ENCODE data around the gene STAM. TPM values are rescaled to one million over a fixed set of nuclear protein-coding genes. Genes with fewer than 3 reads are reported as not detected.

The STAM gene
- polyA plus RNA-seq, 1 donor (not counting 4 experiments of a cell fraction or from before 2014, with no cell fraction given), result 34.1 TPM

GRCh38 chr10:17673471-17674061, 29.6 kb downstream of the STAM start:
- no peaks in the 10 kb centered on the region for H4K20me1 ChIP-seq (ENCODE audit: control insufficient read depth, extremely low read depth, insufficient read depth, low read length)
- dilution Hi-C loops (cut with MboI; ENCODE audit: extremely low pct_ligation_motif_present, low sequenced_read_pairs), result no loop called here

GRCh38 chr10:17674566-17674965, 30.6 kb downstream of the STAM start:
- no peak for FAIRE-seq

More at GRCh38 chr10:17673471-17674061, 29.6 kb downstream of the STAM start:
- peak; percentile 97 for FAIRE-seq
- no peak overlapping the region for H3K4me3 ChIP-seq (ENCODE audit: control insufficient read depth in 2 of 3, extremely low read depth in 1 of 3, insufficient read depth in 2 of 3, low read depth in 1 of 3, low read length in 3 of 3)
- peaks cover 3% of the 10 kb centered on the region for H3K9me1 ChIP-seq (ENCODE audit: control insufficient read depth, extremely low read depth, insufficient read depth, low read length)
- H3K79me2 ChIP-seq (ENCODE audit: control insufficient read depth, insufficient read depth, low read length), result peaks cover 79% of the 10 kb centered on the region
- no peaks in the 10 kb centered on the region for H3K27me3 ChIP-seq (ENCODE audit: control insufficient read depth, extremely low read depth, insufficient read depth, low read length)
- peak; percentile 73 for DNase-seq (ENCODE audit: low read depth, low spot score)
- peaks cover 30% of the 10 kb centered on the region for H3K4me1 ChIP-seq (ENCODE audit: control insufficient read depth, extremely low read depth, insufficient read depth, low read length)
- no peak overlapping the region for H2AFZ ChIP-seq (ENCODE audit: control insufficient read depth, low read length)
- H3K9me3 ChIP-seq (ENCODE audit: control insufficient read depth, low read depth, low read length), result no peaks in the 10 kb centered on the region
- H3K4me2 ChIP-seq (ENCODE audit: control insufficient read depth, extremely low read depth, insufficient read depth, low read depth, low read length), result peak overlapping the region; percentile 47
- H3K27ac ChIP-seq (ENCODE audit: control insufficient read depth, insufficient read depth, low read length), result peak overlapping the region; percentile 49
- TF ChIP-seq CTCF (optimal IDR thresholded peaks at IDR 0.05 in 1 of 3, IDR thresholded peaks at IDR 0.05 in 1 of 3, conservative IDR thresholded peaks at IDR 0.05 in 1 of 3; ENCODE audit: extremely low read depth in 1 of 3, insufficient read depth in 2 of 3, low read length in 3 of 3), result no peak
- no peak for TF ChIP-seq EZH2 (IDR thresholded peaks at IDR 0.05; ENCODE audit: low read length)
- H3K36me3 ChIP-seq (ENCODE audit: control insufficient read depth in 2 of 2, extremely low read depth in 1 of 2, insufficient read depth in 2 of 2, low read length in 2 of 2), result no peaks in the 10 kb centered on the region
- no peak overlapping the region for H3K9ac ChIP-seq (ENCODE audit: control insufficient read depth, extremely low read depth, insufficient read depth, low read length)

More at GRCh38 chr10:17674566-17674965, 30.6 kb downstream of the STAM start:
- TF ChIP-seq EZH2 (IDR thresholded peaks at IDR 0.05; ENCODE audit: low read length) (no peak), CTCF (optimal IDR thresholded peaks at IDR 0.05 in 1 of 3, IDR thresholded peaks at IDR 0.05 in 1 of 3, conservative IDR thresholded peaks at IDR 0.05 in 1 of 3; ENCODE audit: extremely low read depth in 1 of 3, insufficient read depth in 2 of 3, low read length in 3 of 3) (no peak)
- Histone ChIP-seq H2AFZ (ENCODE audit: control insufficient read depth, low read length) (no peak overlapping the region), H3K27me3 (ENCODE audit: control insufficient read depth, extremely low read depth, insufficient read depth, low read length) (no peaks in the 10 kb centered on the region), H4K20me1 (ENCODE audit: control insufficient read depth, extremely low read depth, insufficient read depth, low read length) (no peaks in the 10 kb centered on the region), H3K4me1 (ENCODE audit: control insufficient read depth, extremely low read depth, insufficient read depth, low read length) (peaks cover 30% of the 10 kb centered on the region), H3K4me3 (ENCODE audit: control insufficient read depth in 2 of 3, extremely low read depth in 1 of 3, insufficient read depth in 2 of 3, low read depth in 1 of 3, low read length in 3 of 3) (no peak overlapping the region), H3K9me1 (ENCODE audit: control insufficient read depth, extremely low read depth, insufficient read depth, low read length) (peaks cover 3% of the 10 kb centered on the region), H3K4me2 (ENCODE audit: control insufficient read depth, extremely low read depth, insufficient read depth, low read depth, low read length) (peak overlapping the region; percentile 1), H3K36me3 (ENCODE audit: control insufficient read depth in 2 of 2, extremely low read depth in 1 of 2, insufficient read depth in 2 of 2, low read length in 2 of 2) (no peaks in the 10 kb centered on the region), H3K27ac (ENCODE audit: control insufficient read depth, insufficient read depth, low read length) (peak overlapping the region; percentile 10), H3K9ac (ENCODE audit: control insufficient read depth, extremely low read depth, insufficient read depth, low read length) (no peak overlapping the region), H3K79me2 (ENCODE audit: control insufficient read depth, insufficient read depth, low read length) (peaks cover 80% of the 10 kb centered on the region), H3K9me3 (ENCODE audit: control insufficient read depth, low read depth, low read length) (no peaks in the 10 kb centered on the region)
- no peak for DNase-seq (ENCODE audit: low read depth, low spot score)
- dilution Hi-C loops (cut with MboI; ENCODE audit: extremely low pct_ligation_motif_present, low sequenced_read_pairs), result no loop called here

Measured in keratinocyte (primary cell).